ENCODE data around the gene FLT4.

The FLT4 gene

GRCh38 chr5:180603076-180603594, 46.3 kb downstream of the FLT4 start:
- DNase-seq, result no peak

GRCh38 chr5:180602481-180603075, 46.8 kb downstream of the FLT4 start:
- no peak for DNase-seq

- no peak for DNase-seq
These were observed 47.6 kb downstream of the FLT4 start for GRCh38 chr5:180601591-180602480.

GRCh38 chr5:180600554-180601041, 48.8 kb downstream of the FLT4 start:
- DNase-seq, result no peak

GRCh38 chr5:180599981-180600553, 49.3 kb downstream of the FLT4 start:
- no peak for DNase-seq

GRCh38 chr5:180599590-180599914, 49.8 kb downstream of the FLT4 start:
- no peak for DNase-seq

- no peak for DNase-seq
These were observed 50.4 kb downstream of the FLT4 start for GRCh38 chr5:180598797-180599589.

GRCh38 chr5:180598316-180598701, 51.1 kb downstream of the FLT4 start:
- no peak for DNase-seq

GRCh38 chr5:180596668-180597231, 52.6 kb downstream of the FLT4 start:
- no peak for DNase-seq

- no peak for DNase-seq
These were observed 53.2 kb downstream of the FLT4 start for GRCh38 chr5:180596115-180596667.

- no peak for DNase-seq
These were observed 53.9 kb downstream of the FLT4 start for GRCh38 chr5:180595381-180596114.

GRCh38 chr5:180595046-180595379, 54.4 kb downstream of the FLT4 start:
- DNase-seq, result no peak

GRCh38 chr5:180594311-180595045, 54.9 kb downstream of the FLT4 start:
- DNase-seq, result no peak

GRCh38 chr5:180593446-180594206, 55.8 kb downstream of the FLT4 start:
- DNase-seq, result no peak

- no peak for DNase-seq
These were observed 57.2 kb downstream of the FLT4 start for GRCh38 chr5:180592176-180592575.

GRCh38 chr5:180591311-180591887, 58.0 kb downstream of the FLT4 start, which contains the start of gene SCGB3A1:
TSS of gene SCGB3A1 (minus strand) at chr5:180591499. CDS start at chr5:180591462, 37 bp downstream.
- no peak for DNase-seq

- DNase-seq, result no peak
These were observed 58.7 kb downstream of the FLT4 start for GRCh38 chr5:180590543-180591310.

- DNase-seq, result no peak
These were observed 59.4 kb downstream of the FLT4 start for GRCh38 chr5:180589771-180590542.
